ENCODE data around the gene PTGES.

GRCh38 chr9:129725795-129726251 lies 27.0 kb downstream of the PTGES start:
- no peak for TF ChIP-seq CTCF (IDR thresholded peaks at IDR 0.05)
- no peak for TF ChIP-seq POLR2A (IDR thresholded peaks at IDR 0.05)

Measured in testis (tissue), 2 donors.